Duodenal mucosa (tissue), 2 donors: Measurements from ENCODE around the gene PPOX.

Experiments used
- H3K27ac ChIP-seq: one replicate; pipeline ENCODE4 v1.7.0; 2013; ENCODE audit warnings: low read depth, low read length
- H3K27me3 ChIP-seq, 2 donors: one replicate each; pipeline ENCODE4 v1.7.0; 2013; ENCODE audit warnings: low read length in 2 of 2, control low read depth in 1 of 2; ENCODE audit not compliant: insufficient read depth in 2 of 2, control insufficient read depth in 1 of 2
- H3K36me3 ChIP-seq, 2 donors: one replicate each; pipeline ENCODE4 v1.7.0; 2013; ENCODE audit warnings: low read length in 2 of 2, control low read depth in 1 of 2; ENCODE audit not compliant: insufficient read depth in 2 of 2, control insufficient read depth in 1 of 2
- H3K4me1 ChIP-seq, 2 donors: one replicate each; pipeline ENCODE4 v1.7.0; 2013; ENCODE audit warnings: low read length in 2 of 2, control low read depth in 1 of 2; ENCODE audit not compliant: insufficient read depth in 2 of 2, control insufficient read depth in 1 of 2
- H3K4me3 ChIP-seq, 2 donors: one replicate each; pipeline ENCODE4 v1.7.0; 2013; ENCODE audit warnings: low read length in 2 of 2, low read depth in 1 of 2
- H3K9ac ChIP-seq, 2 donors: one replicate each; pipeline ENCODE4 v1.7.0; 2013; ENCODE audit warnings: low read length in 2 of 2, low read depth in 1 of 2
- H3K9me3 ChIP-seq, 2 donors: one replicate each; pipeline ENCODE4 v1.7.0; 2013; ENCODE audit warnings: low read length in 2 of 2, control low read depth in 1 of 2; ENCODE audit not compliant: control insufficient read depth in 1 of 2

The PPOX gene

GRCh38 chr1:161220002-161220401, 53.8 kb downstream of the PPOX start:
- Histone ChIP-seq H3K4me1 (peaks cover 25 to 45% of the 10 kb centered on the region in 2 donors), H3K27me3 (no peaks in the 10 kb centered on the region), H3K36me3 (peaks cover 0 to 4% of the 10 kb centered on the region in 2 donors), H3K9me3 (no peaks in the 10 kb centered on the region), H3K4me3 (no peak overlapping the region), H3K27ac (no peak overlapping the region), H3K9ac (no peak overlapping the region)
